Heart left ventricle (tissue), 13 donors: ENCODE results near the gene RBM20.

ENCODE experiments used
- POLR2A ChIP-seq, 2 donors: fragments of 450-650 bp; IDR thresholded peaks; one replicate each; pipeline ENCODE4 v1.6.1; 2017; ENCODE audit warnings: antibody characterized with exemption in 2 of 2, mild to moderate bottlenecking in 2 of 2, moderate library complexity in 2 of 2
- TF ChIP-seq, protein P1 (sequence below), 12 donors: fragments of 200-600 bp; sonication (generic) in 4 of 12; IDR thresholded peaks; one replicate each; pipeline versions ENCODE4 v1.5.0 to v1.8.0; 2018 to 2022; ENCODE audit warnings: antibody characterized with exemption in 12 of 12, mild to moderate bottlenecking in 5 of 12
- donor health status: ischemic (EF 13 %, LVEDD 7.1; RV severe dilation, severe dysfunction).
- donor health status: DM: no; HTN: yes; CAD: no.
- donor health status: DM: no; HTN: no; CAD: no.
- donor health status: ischemic (EF 25% LVEDD 6.9; RV normal size, moderate dysfunction).
- donor health status: ischemic (EF 25% LVEDD 5.7; RV mildly dilated, moderate dysfunction).
- donor health status: ischemic (EF 35%, LVEDD 5.7; RV mildly dilated, moderate dysfunction).
- donor health status: nonischemic (EF 11% LVEDD 7.7; RV severe dilation, severe dysfunction).
- donor health status: DM: yes; HTN: yes; CAD: no.
- donor health status: PGD.
- donor health status: ischemic (EF 29% LVEDD 5.4; RV normal size, mild dysfunction).
- donor health status: nonischemic (EF 23%, LVEDD 6.1; RV moderate dilation, normal function).

DNA sequence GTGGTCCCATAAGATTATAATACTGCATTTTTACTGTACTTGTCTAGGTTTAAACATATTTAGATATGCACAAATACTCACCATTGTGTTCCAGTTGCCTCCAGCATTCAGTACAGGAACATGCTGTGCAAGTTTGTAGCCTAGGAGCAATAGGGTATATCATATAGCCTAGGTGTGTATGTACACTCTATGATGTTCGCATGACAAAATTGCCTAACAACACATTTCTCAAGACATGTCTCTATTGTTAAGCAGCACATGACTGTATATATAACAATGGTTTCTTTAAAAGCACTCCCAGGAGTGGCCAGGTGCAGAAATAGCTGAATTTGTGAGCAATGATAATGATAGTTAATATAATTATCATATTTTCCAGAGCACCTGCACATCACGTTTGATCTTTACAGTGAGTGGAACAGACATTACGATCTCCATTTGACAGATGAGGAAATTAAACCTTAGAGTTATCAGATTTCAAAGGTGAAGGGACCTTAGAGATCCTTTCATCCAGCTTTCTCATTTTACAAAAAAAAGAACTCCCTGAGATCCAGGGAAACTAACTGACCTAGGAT, 128.4 kb downstream of the RBM20 start:
- TF ChIP-seq, protein P1, sequence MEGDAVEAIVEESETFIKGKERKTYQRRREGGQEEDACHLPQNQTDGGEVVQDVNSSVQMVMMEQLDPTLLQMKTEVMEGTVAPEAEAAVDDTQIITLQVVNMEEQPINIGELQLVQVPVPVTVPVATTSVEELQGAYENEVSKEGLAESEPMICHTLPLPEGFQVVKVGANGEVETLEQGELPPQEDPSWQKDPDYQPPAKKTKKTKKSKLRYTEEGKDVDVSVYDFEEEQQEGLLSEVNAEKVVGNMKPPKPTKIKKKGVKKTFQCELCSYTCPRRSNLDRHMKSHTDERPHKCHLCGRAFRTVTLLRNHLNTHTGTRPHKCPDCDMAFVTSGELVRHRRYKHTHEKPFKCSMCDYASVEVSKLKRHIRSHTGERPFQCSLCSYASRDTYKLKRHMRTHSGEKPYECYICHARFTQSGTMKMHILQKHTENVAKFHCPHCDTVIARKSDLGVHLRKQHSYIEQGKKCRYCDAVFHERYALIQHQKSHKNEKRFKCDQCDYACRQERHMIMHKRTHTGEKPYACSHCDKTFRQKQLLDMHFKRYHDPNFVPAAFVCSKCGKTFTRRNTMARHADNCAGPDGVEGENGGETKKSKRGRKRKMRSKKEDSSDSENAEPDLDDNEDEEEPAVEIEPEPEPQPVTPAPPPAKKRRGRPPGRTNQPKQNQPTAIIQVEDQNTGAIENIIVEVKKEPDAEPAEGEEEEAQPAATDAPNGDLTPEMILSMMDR (IDR thresholded peaks at IDR 0.05) = no peak
- TF ChIP-seq POLR2A (IDR thresholded peaks at IDR 0.05) = no peak
